AG09319 (cell line): ENCODE measurements around the gene TXLNA.

ENCODE experiments used
- DNase-seq: peaks from one replicate; pipeline ENCODE4 v3.0.0-alpha.2; 2010; ENCODE audit warnings: low read depth; ENCODE audit errors: extremely low read depth
- CTCF ChIP-seq: IDR thresholded peaks from 2 replicates; pipeline ENCODE4 v1.5.1; 2011; ENCODE audit warnings: low read depth, mild to moderate bottlenecking, inconsistent platforms, low read length, moderate library complexity

The TXLNA gene

GRCh38 chr1:32232558-32233304 is 53.3 kb downstream of the TXLNA start:
- no peak for TF ChIP-seq CTCF

GRCh38 chr1:32234792-32235191 is 55.3 kb downstream of the TXLNA start:
- no peak for TF ChIP-seq CTCF
- no peak for DNase-seq

More at GRCh38 chr1:32232558-32233304, 53.3 kb downstream of the TXLNA start:
- DNase-seq: no peak

GRCh38 chr1:32239337-32239736 is 59.9 kb downstream of the TXLNA start:
- TF ChIP-seq CTCF: no peak
- no peak for DNase-seq

GRCh38 chr1:32239790-32240139 is 60.3 kb downstream of the TXLNA start:
- no peak for DNase-seq
- TF ChIP-seq CTCF: no peak

GRCh38 chr1:32240140-32240951 is 60.9 kb downstream of the TXLNA start:
- no peak for DNase-seq
- TF ChIP-seq CTCF: peak; percentile 34

GRCh38 chr1:32241001-32241763 is 61.7 kb downstream of the TXLNA start:
- TF ChIP-seq CTCF: no peak; the same call in 1 of the 2 replicates
- no peak for DNase-seq
